Neural cell (in vitro differentiated cells): ENCODE measurements around the gene NCF4.

Experiments
- CTCF ChIP-seq: fragments of 450-650 bp; IDR thresholded peaks from 2 replicates; pipeline ENCODE4 v1.5.1; 2014; ENCODE audit warnings: antibody characterized with exemption, mild to moderate bottlenecking, moderate library complexity; ENCODE audit not compliant: poor library complexity, severe bottlenecking
- RAD21 ChIP-seq: fragments of 450-650 bp; conservative IDR thresholded peaks from 2 replicates; pipeline ENCODE4 v1.6.1; 2014; ENCODE audit warnings: antibody characterized with exemption, mild to moderate bottlenecking, moderate library complexity
- REST ChIP-seq: IDR thresholded peaks from 2 replicates; pipeline ENCODE4 v1.6.1; 2012; ENCODE audit warnings: borderline replicate concordance

GRCh38 chr22:36875741-36876140, 14.9 kb downstream of the NCF4 start:
- TF ChIP-seq CTCF, result no peak
- no peak for TF ChIP-seq REST
- no peak for TF ChIP-seq RAD21
